Activated T-helper 2 cell treated with anti-CD3 and anti-CD28 coated beads, Interferon-gamma antibody, Interleukin-2, Interleukin-4, amounts not matched to agents 10 μg/mL and 5 μg/mL and 100 μg/mL, durations not matched to agents 14 hours and 24 hours and 36 hours (primary cell): ENCODE measurements around the gene SMAD4. TPM values are rescaled to one million over a fixed set of nuclear protein-coding genes. Genes with fewer than 3 reads are reported as not detected.

Experiments
- DNase-seq: peaks from one replicate; pipeline ENCODE4 v3.0.0; 2021; ENCODE audit warnings: low spot score
- H3K27ac Mint-ChIP-seq: one replicate; pipeline ENCODE4 v1.8.0; 2021; ENCODE audit warnings: mixed read lengths
- H3K27me3 Mint-ChIP-seq: one replicate; pipeline ENCODE4 v1.8.0; 2021; ENCODE audit warnings: low read depth, mixed read lengths
- H3K36me3 Mint-ChIP-seq: one replicate; pipeline ENCODE4 v1.8.0; 2021; ENCODE audit warnings: low read depth, mixed read lengths
- H3K4me1 Mint-ChIP-seq: one replicate; pipeline ENCODE4 v1.8.0; 2021; ENCODE audit warnings: low read depth, mixed read lengths
- H3K4me3 Mint-ChIP-seq: one replicate; pipeline ENCODE4 v1.8.0; 2021; ENCODE audit warnings: low read depth, mild to moderate bottlenecking, moderate library complexity, mixed read lengths
- H3K9me3 Mint-ChIP-seq: one replicate; pipeline ENCODE4 v1.8.0; 2021; ENCODE audit warnings: mixed read lengths
- intact Hi-C: fragments of 100-400 bp; cut with micrococcal nuclease; formaldehyde crosslinking; loops from one replicate; pipeline ENCODE4 v1.15.1; 2023
- total RNA-seq: library from RNA; stranded (reverse); gene quantifications from 2 replicates; pipeline ENCODE4 v1.2.3, GENCODE V29; 2022

SMAD4 gene
- total RNA-seq, 1 donor from 2014 or later, result 73.0 TPM

GRCh38 chr18:51006948-51007789, 22.8 kb upstream of the SMAD4 start:
- Mint-ChIP-seq H3K36me3 (no peaks in the 10 kb centered on the region), H3K27ac (no peak overlapping the region), H3K27me3 (no peaks in the 10 kb centered on the region), H3K4me3 (no peak overlapping the region), H3K4me1 (no peaks in the 10 kb centered on the region), H3K9me3 (no peaks in the 10 kb centered on the region)
- no peak for DNase-seq
- intact Hi-C loops, result no loop called here

- Mint-ChIP-seq H3K36me3 (no peaks in the 10 kb centered on the region), H3K27me3 (no peaks in the 10 kb centered on the region), H3K4me1 (no peaks in the 10 kb centered on the region), H3K9me3 (no peaks in the 10 kb centered on the region), H3K4me3 (no peak overlapping the region), H3K27ac (no peak overlapping the region)
- intact Hi-C loops, result no loop called here
- no peak for DNase-seq
These were observed 22.2 kb upstream of the SMAD4 start for GRCh38 chr18:51007790-51008139.

GRCh38 chr18:51009072-51009471, 20.9 kb upstream of the SMAD4 start:
- Mint-ChIP-seq H3K4me1 (no peaks in the 10 kb centered on the region), H3K27ac (no peak overlapping the region), H3K4me3 (no peak overlapping the region), H3K27me3 (no peaks in the 10 kb centered on the region), H3K36me3 (no peaks in the 10 kb centered on the region), H3K9me3 (no peaks in the 10 kb centered on the region)
- intact Hi-C loops, result no loop called here
- DNase-seq, result no peak

GRCh38 chr18:51010218-51010617, 19.8 kb upstream of the SMAD4 start:
- H3K4me1 Mint-ChIP-seq, result no peaks in the 10 kb centered on the region
- H3K9me3 Mint-ChIP-seq, result no peaks in the 10 kb centered on the region
- no peaks in the 10 kb centered on the region for H3K27me3 Mint-ChIP-seq
- no peak overlapping the region for H3K27ac Mint-ChIP-seq
- intact Hi-C loops, result no loop called here
- DNase-seq, result no peak
- H3K4me3 Mint-ChIP-seq, result no peak overlapping the region
- H3K36me3 Mint-ChIP-seq, result no peaks in the 10 kb centered on the region

- Mint-ChIP-seq H3K4me3 (no peak overlapping the region), H3K36me3 (peaks cover 2% of the 10 kb centered on the region), H3K27me3 (no peaks in the 10 kb centered on the region)
These were observed 18.3 kb upstream of the SMAD4 start for GRCh38 chr18:51011709-51012108.

GRCh38 chr18:51012441-51012840, 17.6 kb upstream of the SMAD4 start:
- Mint-ChIP-seq H3K36me3 (peaks cover 2% of the 10 kb centered on the region), H3K27me3 (no peaks in the 10 kb centered on the region), H3K27ac (no peak overlapping the region), H3K9me3 (no peaks in the 10 kb centered on the region), H3K4me1 (no peaks in the 10 kb centered on the region), H3K4me3 (no peak overlapping the region)
- DNase-seq, result no peak
- intact Hi-C loops, result no loop called here

More at GRCh38 chr18:51011709-51012108, 18.3 kb upstream of the SMAD4 start:
- Mint-ChIP-seq H3K27ac (no peak overlapping the region), H3K9me3 (no peaks in the 10 kb centered on the region), H3K4me1 (no peaks in the 10 kb centered on the region)
- no peak for DNase-seq
- intact Hi-C loops, result no loop called here

- H3K4me3 Mint-ChIP-seq, result no peak overlapping the region
- no peaks in the 10 kb centered on the region for H3K4me1 Mint-ChIP-seq
- no peak overlapping the region for H3K27ac Mint-ChIP-seq
- H3K27me3 Mint-ChIP-seq, result no peaks in the 10 kb centered on the region
- H3K36me3 Mint-ChIP-seq, result peaks cover 2% of the 10 kb centered on the region
- no peaks in the 10 kb centered on the region for H3K9me3 Mint-ChIP-seq
- no peak for DNase-seq
- intact Hi-C loops, result no loop called here
These were observed 16.8 kb upstream of the SMAD4 start for GRCh38 chr18:51013259-51013658.

- Mint-ChIP-seq H3K4me3 (no peak overlapping the region), H3K36me3 (peaks cover 2% of the 10 kb centered on the region), H3K27ac (no peak overlapping the region), H3K9me3 (no peaks in the 10 kb centered on the region), H3K27me3 (no peaks in the 10 kb centered on the region), H3K4me1 (no peaks in the 10 kb centered on the region)
- intact Hi-C loops, result no loop called here
- no peak for DNase-seq
These were observed 12.7 kb upstream of the SMAD4 start for GRCh38 chr18:51017140-51017879.

- Mint-ChIP-seq H3K27me3 (no peaks in the 10 kb centered on the region), H3K9me3 (peaks cover 6% of the 10 kb centered on the region), H3K27ac (no peak overlapping the region), H3K36me3 (peaks cover 6% of the 10 kb centered on the region), H3K4me1 (no peaks in the 10 kb centered on the region), H3K4me3 (no peak overlapping the region)
- DNase-seq, result no peak
- intact Hi-C loops, result no loop called here
These were observed 9.5 kb upstream of the SMAD4 start for GRCh38 chr18:51020536-51020935.

GRCh38 chr18:51021226-51021965, 8.6 kb upstream of the SMAD4 start:
- H3K4me3 Mint-ChIP-seq, result no peak overlapping the region
- no peak for DNase-seq
- H3K27ac Mint-ChIP-seq, result no peak overlapping the region
- peaks cover 6% of the 10 kb centered on the region for H3K36me3 Mint-ChIP-seq
- intact Hi-C loops, result no loop called here
- no peaks in the 10 kb centered on the region for H3K27me3 Mint-ChIP-seq
- H3K9me3 Mint-ChIP-seq, result peaks cover 6% of the 10 kb centered on the region
- no peaks in the 10 kb centered on the region for H3K4me1 Mint-ChIP-seq

- no peak for DNase-seq
- Mint-ChIP-seq H3K4me1 (peaks cover 21% of the 10 kb centered on the region), H3K4me3 (no peak overlapping the region), H3K27me3 (no peaks in the 10 kb centered on the region), H3K27ac (no peak overlapping the region), H3K36me3 (peaks cover 15% of the 10 kb centered on the region), H3K9me3 (peaks cover 6% of the 10 kb centered on the region)
- intact Hi-C loops, result no loop called here
These were observed 4.5 kb upstream of the SMAD4 start for GRCh38 chr18:51025512-51025911.

- Mint-ChIP-seq H3K4me3 (peak overlapping the region; percentile 96), H3K27ac (peak overlapping the region; percentile 5), H3K27me3 (no peaks in the 10 kb centered on the region), H3K36me3 (peaks cover 29% of the 10 kb centered on the region), H3K4me1 (peaks cover 35% of the 10 kb centered on the region), H3K9me3 (peaks cover 4% of the 10 kb centered on the region)
- intact Hi-C loops, result loop anchor here (2.0 kb wide), 1 partner anchor 60 kb away; the partner anchor contains the start of gene ELAC1
- DNase-seq, result no peak
These were observed 1.7 kb upstream of the SMAD4 start for GRCh38 chr18:51028201-51028805.
